Colonic mucosa (tissue), 4 donors: ENCODE data around the gene ARHGAP15. TPM values are rescaled to one million over a fixed set of nuclear protein-coding genes. Genes with fewer than 3 reads are reported as not detected.

ENCODE experiments used
- DNase-seq: peaks from one replicate; pipeline ENCODE4 v3.0.0-alpha.2; 2020
- H3K27ac ChIP-seq: fragments of 200-600 bp; one replicate; pipeline ENCODE4 v1.8.0; 2021
- H3K27me3 ChIP-seq: fragments of 200-600 bp; one replicate; pipeline ENCODE4 v1.8.0; 2021
- H3K36me3 ChIP-seq: fragments of 200-600 bp; one replicate; pipeline ENCODE4 v1.8.0; 2021
- H3K4me1 ChIP-seq: fragments of 200-600 bp; one replicate; pipeline ENCODE4 v1.8.0; 2021; ENCODE audit warnings: mild to moderate bottlenecking
- H3K4me3 ChIP-seq: fragments of 200-600 bp; one replicate; pipeline ENCODE4 v1.8.0; 2021
- H3K9ac ChIP-seq, 2 donors: one replicate each; pipeline ENCODE4 v1.7.0; 2013; ENCODE audit warnings: control low read depth in 2 of 2, low read depth in 2 of 2, low read length in 2 of 2
- H3K9me3 ChIP-seq: fragments of 200-600 bp; one replicate; pipeline ENCODE4 v1.8.0; 2021
- intact Hi-C: fragments of 100-400 bp; cut with DNase I; formaldehyde crosslinking; loops from one replicate; pipeline ENCODE4 v1.14.1; 2022
- total RNA-seq, 2 donors: library from RNA; stranded (reverse); fragmentation: NEBNext Ultra II Directional in 1 of 2; extraction: Animal tissue kit (Norgen Biotek cat#: 25700) in 1 of 2; gene quantifications; one replicate each; pipeline ENCODE4 v1.2.1, GENCODE V29; 2021
- TF ChIP-seq, protein P1 (sequence below): fragments of 200-600 bp; IDR thresholded peaks from one replicate; pipeline ENCODE4 v1.8.0; 2022; ENCODE audit warnings: antibody characterized with exemption, mild to moderate bottlenecking
- donor health status: healthy.
- donor health status: DM: no; HTN: no; CAD: no.
- donor health status: DM: no; HTN: no; CAD: no.

The ARHGAP15 gene
- total RNA-seq, 2 donors from 2014 or later = 1.6 to 3.7 TPM

DNA sequence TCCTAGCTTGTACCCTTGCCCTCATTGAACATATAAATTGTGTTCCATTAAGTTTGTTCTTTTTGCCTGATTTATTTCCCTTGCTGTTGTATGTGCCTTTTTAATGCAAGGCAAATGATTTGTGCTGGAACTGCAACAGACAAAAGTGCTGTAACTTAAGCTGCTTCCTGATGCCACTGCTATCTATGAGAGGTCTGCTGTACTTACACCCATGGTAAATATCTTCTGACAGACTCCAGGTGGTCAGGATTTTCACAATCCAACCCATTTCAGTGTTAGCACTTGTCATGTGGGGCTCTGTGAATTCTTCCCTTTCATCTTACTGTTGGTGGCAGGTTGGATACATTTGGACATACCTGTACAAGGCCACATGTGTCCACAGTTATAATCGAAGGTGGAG lies 63.5 kb downstream of the ARHGAP15 start:
- Histone ChIP-seq H3K9ac (no peak overlapping the region), H3K27ac (no peak overlapping the region), H3K4me1 (no peaks in the 10 kb centered on the region), H3K9me3 (no peaks in the 10 kb centered on the region), H3K36me3 (no peaks in the 10 kb centered on the region), H3K4me3 (no peak overlapping the region), H3K27me3 (no peaks in the 10 kb centered on the region)
- intact Hi-C loops = no loop called here
- TF ChIP-seq, protein P1, sequence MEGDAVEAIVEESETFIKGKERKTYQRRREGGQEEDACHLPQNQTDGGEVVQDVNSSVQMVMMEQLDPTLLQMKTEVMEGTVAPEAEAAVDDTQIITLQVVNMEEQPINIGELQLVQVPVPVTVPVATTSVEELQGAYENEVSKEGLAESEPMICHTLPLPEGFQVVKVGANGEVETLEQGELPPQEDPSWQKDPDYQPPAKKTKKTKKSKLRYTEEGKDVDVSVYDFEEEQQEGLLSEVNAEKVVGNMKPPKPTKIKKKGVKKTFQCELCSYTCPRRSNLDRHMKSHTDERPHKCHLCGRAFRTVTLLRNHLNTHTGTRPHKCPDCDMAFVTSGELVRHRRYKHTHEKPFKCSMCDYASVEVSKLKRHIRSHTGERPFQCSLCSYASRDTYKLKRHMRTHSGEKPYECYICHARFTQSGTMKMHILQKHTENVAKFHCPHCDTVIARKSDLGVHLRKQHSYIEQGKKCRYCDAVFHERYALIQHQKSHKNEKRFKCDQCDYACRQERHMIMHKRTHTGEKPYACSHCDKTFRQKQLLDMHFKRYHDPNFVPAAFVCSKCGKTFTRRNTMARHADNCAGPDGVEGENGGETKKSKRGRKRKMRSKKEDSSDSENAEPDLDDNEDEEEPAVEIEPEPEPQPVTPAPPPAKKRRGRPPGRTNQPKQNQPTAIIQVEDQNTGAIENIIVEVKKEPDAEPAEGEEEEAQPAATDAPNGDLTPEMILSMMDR = no peak
- no peak for DNase-seq

DNA sequence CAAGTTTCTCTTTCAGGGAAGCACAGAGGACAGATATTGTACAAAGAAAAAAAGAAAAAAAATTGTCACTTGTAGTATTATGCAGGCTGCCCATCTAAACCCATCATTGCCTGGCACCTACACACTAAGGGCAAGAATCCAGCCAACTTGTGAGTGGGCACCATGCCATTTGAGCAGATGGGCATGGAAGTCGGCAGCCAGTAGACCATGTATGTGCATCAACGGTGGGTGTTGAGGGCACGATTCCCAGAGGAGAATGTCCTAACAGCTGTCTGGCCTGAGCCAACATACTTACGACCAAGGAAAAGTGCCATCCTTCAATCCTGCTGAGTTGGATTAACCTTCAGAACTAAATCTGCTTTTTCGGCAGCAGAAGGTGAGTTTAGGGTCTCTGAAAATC lies 63.9 kb downstream of the ARHGAP15 start:
- Histone ChIP-seq H3K27me3 (no peaks in the 10 kb centered on the region), H3K9me3 (no peaks in the 10 kb centered on the region), H3K4me3 (no peak overlapping the region), H3K27ac (no peak overlapping the region), H3K9ac (no peak overlapping the region), H3K4me1 (no peaks in the 10 kb centered on the region), H3K36me3 (no peaks in the 10 kb centered on the region)
- TF ChIP-seq, protein P1 = no peak
- DNase-seq = no peak
- intact Hi-C loops = no loop called here

DNA sequence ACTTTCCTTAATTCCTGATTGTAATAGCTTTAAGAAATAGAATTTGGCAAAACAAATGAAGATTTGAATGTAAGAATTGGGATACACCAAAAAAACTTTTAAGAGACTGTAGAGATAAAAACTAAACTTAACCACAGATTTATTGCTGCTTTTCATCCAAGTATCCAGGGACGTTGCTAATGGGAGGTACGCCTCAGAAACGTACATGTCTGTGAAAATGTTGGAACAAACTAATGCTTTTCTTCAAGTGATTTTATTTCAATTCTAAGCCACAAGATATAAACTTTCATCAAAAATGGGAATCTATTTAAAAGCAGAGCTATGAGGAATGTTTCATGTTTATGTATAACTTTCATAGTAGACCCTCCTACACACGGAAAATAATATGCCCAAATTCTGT lies 66.3 kb downstream of the ARHGAP15 start:
- H3K36me3 ChIP-seq = no peaks in the 10 kb centered on the region
- H3K9ac ChIP-seq = no peak overlapping the region
- H3K27ac ChIP-seq = no peak overlapping the region
- no peaks in the 10 kb centered on the region for H3K9me3 ChIP-seq
- no peaks in the 10 kb centered on the region for H3K4me1 ChIP-seq
- no peak overlapping the region for H3K4me3 ChIP-seq
- intact Hi-C loops = no loop called here
- DNase-seq = no peak
- no peaks in the 10 kb centered on the region for H3K27me3 ChIP-seq
- TF ChIP-seq, protein P1 = no peak

DNA sequence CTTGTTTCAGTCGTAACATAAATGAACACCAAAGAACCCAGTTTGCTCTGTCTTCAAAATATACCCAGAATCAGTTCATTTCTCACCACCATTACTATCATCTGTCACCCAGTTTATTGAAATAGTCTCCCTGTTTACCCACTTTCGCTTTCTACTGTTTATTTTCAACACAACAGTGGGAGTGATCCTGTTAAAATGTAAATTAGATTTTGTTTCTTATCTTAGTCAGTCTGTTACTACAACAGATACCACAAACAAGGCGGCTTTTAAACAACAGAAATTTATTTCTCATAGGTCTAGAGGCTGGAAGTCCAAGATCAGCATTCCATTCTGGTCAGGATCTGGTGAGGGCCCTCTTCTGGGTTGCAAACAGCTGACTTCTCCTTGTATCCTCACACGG lies 74.8 kb downstream of the ARHGAP15 start:
- intact Hi-C loops = loop anchor here (5.0 kb wide), 1 partner anchor 53 kb away; no protein-coding TSS in a partner anchor
- Histone ChIP-seq H3K9me3 (no peaks in the 10 kb centered on the region), H3K27me3 (no peaks in the 10 kb centered on the region), H3K27ac (no peak overlapping the region), H3K36me3 (no peaks in the 10 kb centered on the region), H3K4me3 (no peak overlapping the region), H3K4me1 (no peaks in the 10 kb centered on the region), H3K9ac (no peak overlapping the region)
- TF ChIP-seq, protein P1 = no peak
- DNase-seq = no peak

DNA sequence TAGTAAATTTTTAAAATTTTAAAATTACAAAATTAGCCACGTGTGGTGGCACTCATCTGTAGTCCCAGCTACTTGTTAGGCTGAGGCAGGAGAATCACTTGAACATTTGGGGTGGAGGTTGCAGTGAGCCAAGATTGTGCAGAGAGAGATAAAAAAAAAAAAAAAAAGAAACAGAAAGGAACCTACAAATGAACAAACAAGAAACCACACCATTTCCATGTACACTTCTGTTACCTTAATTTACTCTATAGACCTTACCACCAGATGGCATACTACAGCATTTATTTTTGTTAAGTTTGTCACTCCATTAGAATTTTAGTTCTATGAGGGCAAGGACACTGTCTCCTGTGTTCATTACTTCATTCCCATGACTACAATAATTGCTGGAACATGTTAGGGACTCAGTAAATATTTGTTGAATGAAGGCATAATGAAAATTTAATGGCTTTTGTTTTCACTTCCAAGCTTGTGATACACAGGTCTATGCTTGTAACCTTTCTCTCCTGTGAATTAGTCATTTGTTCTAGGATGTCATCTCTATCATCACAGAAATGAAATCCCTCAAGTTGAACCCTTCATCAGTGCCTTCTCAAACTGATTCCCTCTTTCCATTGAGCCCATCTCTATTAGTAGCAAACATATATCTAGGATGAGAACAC lies 76.0 kb downstream of the ARHGAP15 start:
- no peaks in the 10 kb centered on the region for H3K27me3 ChIP-seq
- no peaks in the 10 kb centered on the region for H3K36me3 ChIP-seq
- intact Hi-C loops = no loop called here
- H3K4me1 ChIP-seq = no peaks in the 10 kb centered on the region
- H3K4me3 ChIP-seq = no peak overlapping the region
- TF ChIP-seq, protein P1 = peak; percentile 32
- no peaks in the 10 kb centered on the region for H3K9me3 ChIP-seq
- H3K27ac ChIP-seq = no peak overlapping the region
- no peak for DNase-seq
- H3K9ac ChIP-seq = no peak overlapping the region
